CD4-positive, alpha-beta memory T cell (primary cell): ENCODE measurements around the gene CACNA1G. TPM values are rescaled to one million over a fixed set of nuclear protein-coding genes. Genes with fewer than 3 reads are reported as not detected.
A peak's percentile ranks its signal among the peaks of the same experiment; 100 is the strongest.

Source experiments
- CTCF ChIA-PET: fragments of 350-600 bp; sonication (Branson Sonifier 250); formaldehyde crosslinking; loops from one replicate; lab custom pipeline; 2021; ENCODE audit warnings: inconsistent platforms; ENCODE audit not compliant: partially characterized antibody; lab: Charles Lee
- POLR2A ChIA-PET: fragments of 350-600 bp; sonication (Branson Sonifier 250); formaldehyde crosslinking; loops from one replicate; lab custom pipeline; 2021; ENCODE audit not compliant: partially characterized antibody; lab: Charles Lee
- DNase-seq, 5 donors: peaks; one replicate each; pipeline versions ENCODE4 v3.0.0 to v3.0.0-alpha.2; 2020 to 2022; ENCODE audit warnings: mixed read lengths in 1 of 5
- H3K27ac ChIP-seq: one replicate; pipeline ENCODE4 v1.7.0; 2013; ENCODE audit warnings: low read depth, low read length
- H3K27me3 ChIP-seq: 2 replicates; pipeline ENCODE4 v1.7.0; 2013; ENCODE audit warnings: mild to moderate bottlenecking, low read length, moderate library complexity; ENCODE audit not compliant: insufficient read depth
- H3K36me3 ChIP-seq: 2 replicates; pipeline ENCODE4 v1.7.0; 2013; ENCODE audit warnings: mild to moderate bottlenecking, low read length, moderate library complexity; ENCODE audit not compliant: insufficient read depth
- H3K4me1 ChIP-seq: 2 replicates; pipeline ENCODE4 v1.7.0; 2013; ENCODE audit warnings: mild to moderate bottlenecking, low read length, moderate library complexity; ENCODE audit not compliant: insufficient read depth
- H3K4me3 ChIP-seq, 2 donors: one replicate each; pipeline ENCODE4 v1.7.0; 2013; ENCODE audit warnings: low read length in 2 of 2, mild to moderate bottlenecking in 1 of 2
- H3K9me3 ChIP-seq, 2 donors: one replicate each; pipeline ENCODE4 v1.7.0; 2013; ENCODE audit warnings: low read length in 2 of 2, control low read depth in 1 of 2; ENCODE audit not compliant: control insufficient read depth in 1 of 2
- H3K27ac Mint-ChIP-seq, 7 donors: one replicate each; pipeline ENCODE4 v1.8.0; 2020 to 2021; ENCODE audit warnings: mixed read lengths in 7 of 7, mild to moderate bottlenecking in 6 of 7, inconsistent platforms in 3 of 7, moderate library complexity in 3 of 7
- H3K27me3 Mint-ChIP-seq, 2 donors: one replicate each; pipeline ENCODE4 v1.8.0; 2020 to 2021; ENCODE audit warnings: mixed read lengths in 2 of 2
- H3K36me3 Mint-ChIP-seq, 2 donors: one replicate each; pipeline ENCODE4 v1.8.0; 2020 to 2021; ENCODE audit warnings: mixed read lengths in 2 of 2, inconsistent platforms in 1 of 2, mild to moderate bottlenecking in 1 of 2
- H3K4me1 Mint-ChIP-seq, 4 donors: one replicate each; pipeline ENCODE4 v1.8.0; 2020 to 2021; ENCODE audit warnings: mixed read lengths in 4 of 4, mild to moderate bottlenecking in 1 of 4
- H3K4me3 Mint-ChIP-seq, 8 donors: one replicate each; pipeline ENCODE4 v1.8.0; 2020 to 2021; ENCODE audit warnings: mixed read lengths in 8 of 8, mild to moderate bottlenecking in 7 of 8, moderate library complexity in 6 of 8, inconsistent platforms in 3 of 8
- H3K9me3 Mint-ChIP-seq, 8 donors: one replicate each; pipeline ENCODE4 v1.8.0; 2020 to 2021; ENCODE audit warnings: mixed read lengths in 8 of 8, mild to moderate bottlenecking in 5 of 8, inconsistent platforms in 3 of 8, moderate library complexity in 1 of 8
- intact Hi-C: fragments of 100-400 bp; cut with micrococcal nuclease; formaldehyde crosslinking; loops from one replicate; pipeline ENCODE4 v1.15.1; 2023
- polyA plus RNA-seq, 2 donors: library from polyadenylated mRNA; unstranded; fragments of 300-500 nt; fragmentation: Illumina TruSeq; gene quantifications; one replicate each; pipeline ENCODE4 v1.2.3, GENCODE V29; 2021
- total RNA-seq, 2 experiments: library from RNA; stranded (reverse); gene quantifications; one replicate each; pipeline ENCODE4 v1.2.3, GENCODE V29; 2021

The CACNA1G gene
- total and polyA plus RNA-seq, 4 experiments from 2014 or later, result not detected

DNA sequence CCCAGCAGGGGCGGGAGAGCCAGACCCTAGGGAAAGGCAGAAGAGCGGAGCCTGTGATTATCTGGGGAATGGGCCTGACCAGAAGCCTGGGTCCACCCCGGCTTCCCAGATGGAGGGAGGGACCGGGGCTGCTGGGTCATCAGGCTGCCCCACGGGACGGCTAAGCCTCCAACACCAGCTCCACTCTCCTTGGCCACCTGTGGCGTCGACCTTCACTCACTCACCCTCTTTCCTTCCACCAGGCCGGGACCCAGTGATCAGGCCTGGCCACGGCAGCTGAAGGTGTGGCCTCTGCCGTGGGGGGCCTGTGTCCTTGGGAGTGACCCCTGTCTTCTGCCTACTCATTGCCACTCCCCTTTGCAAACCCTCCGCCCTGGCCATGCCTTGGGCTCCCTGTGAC, 51.8 kb downstream of the CACNA1G start:
- Mint-ChIP-seq H3K9me3 (no peaks in the 10 kb centered on the region), H3K27ac (peak overlapping the region in 1 of 7 donors; percentile 62), H3K4me1 (peaks cover 4 to 12% (median 5%) of the 10 kb centered on the region in 4 donors), H3K36me3 (no peaks in the 10 kb centered on the region), H3K27me3 (peaks cover 4 to 5% of the 10 kb centered on the region in 2 donors), H3K4me3 (no peak overlapping the region)
- no peak for DNase-seq
- intact Hi-C loops, result no loop called here
- POLR2A ChIA-PET, result no interaction called here
- H3K27ac ChIP-seq, result no peak overlapping the region
- H3K4me1 ChIP-seq, result no peaks in the 10 kb centered on the region
- CTCF ChIA-PET, result no interaction called here
- no peak overlapping the region for H3K4me3 ChIP-seq
- H3K36me3 ChIP-seq, result no peaks in the 10 kb centered on the region
- no peaks in the 10 kb centered on the region for H3K27me3 ChIP-seq
- H3K9me3 ChIP-seq, result no peaks in the 10 kb centered on the region

DNA sequence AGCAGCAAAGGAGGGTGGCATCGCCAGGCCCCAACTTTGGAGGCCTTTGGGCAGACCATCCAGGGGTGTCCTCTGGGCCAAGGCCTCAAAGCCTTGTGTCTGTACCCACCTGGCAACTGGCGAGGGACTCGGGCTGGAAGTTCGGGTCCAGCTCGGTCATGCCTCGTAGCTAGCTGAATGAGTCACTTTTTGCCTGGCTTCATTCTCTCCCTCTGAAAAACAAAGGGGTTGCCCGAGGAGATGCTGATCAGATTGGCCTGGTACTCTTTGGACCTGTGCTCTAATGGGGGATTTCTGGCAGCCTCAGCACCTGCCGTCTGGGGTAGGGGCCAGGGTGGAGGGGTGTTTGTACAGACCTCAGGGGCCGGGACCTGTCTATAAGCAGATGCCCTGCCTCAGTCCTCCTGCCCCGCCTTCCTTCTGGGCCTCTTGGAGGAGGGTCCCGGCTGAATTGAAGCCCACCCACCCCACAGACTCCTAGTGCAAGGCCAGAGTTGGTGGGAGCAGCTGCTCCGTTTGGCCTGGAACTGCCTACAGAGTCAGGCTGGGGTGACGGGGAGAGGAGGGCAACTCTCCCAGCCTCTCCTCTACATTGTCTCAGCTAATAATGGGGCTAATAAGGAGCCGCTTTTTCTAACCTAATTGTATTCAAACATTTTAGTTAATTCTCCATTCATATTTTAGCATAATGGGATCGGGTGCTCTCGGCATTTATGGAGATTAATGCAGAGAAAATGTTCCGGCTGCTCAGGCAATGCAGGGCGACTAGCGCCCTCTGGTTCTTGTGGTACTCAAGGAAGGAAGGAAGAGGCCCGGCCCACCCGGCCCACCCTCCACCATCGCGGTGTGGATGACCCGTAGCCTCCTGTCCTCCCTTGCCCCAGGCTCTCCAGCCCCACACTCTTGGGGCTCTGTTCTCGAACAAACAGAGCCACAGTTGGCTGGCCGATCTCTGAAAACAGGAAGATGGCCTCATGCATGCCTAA, 52.8 kb downstream of the CACNA1G start:
- CTCF ChIA-PET, result no interaction called here

DNA sequence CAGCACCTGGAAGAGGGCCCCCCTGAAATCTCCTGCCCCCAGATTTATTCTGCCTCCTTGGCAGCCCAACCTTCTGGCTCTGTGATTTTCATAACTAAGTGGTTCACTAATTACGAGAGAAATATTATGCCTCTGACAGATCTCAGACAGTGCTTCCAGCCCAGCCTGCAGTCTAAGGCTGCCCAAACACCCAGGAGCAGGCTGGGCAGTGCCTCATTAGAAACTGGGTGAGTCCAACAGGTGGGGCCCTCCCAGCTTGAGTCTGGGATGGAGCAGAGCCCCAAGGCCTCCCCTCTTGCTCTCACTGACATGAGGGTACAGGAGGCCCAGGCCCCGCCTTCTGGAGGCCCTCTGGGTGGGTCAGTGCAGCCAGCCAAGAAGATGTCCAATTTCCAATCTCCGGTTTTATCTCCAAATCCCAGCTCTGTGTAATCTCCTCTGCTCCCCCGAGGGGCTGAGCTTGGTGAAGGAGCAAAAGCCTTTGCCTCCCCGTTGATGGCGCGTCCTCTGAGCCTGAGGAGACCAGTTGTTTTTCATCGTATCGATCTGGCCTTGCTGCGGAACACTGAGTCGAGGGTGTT, 54.0 kb downstream of the CACNA1G start:
- ChIA-PET POLR2A (no interaction called here), CTCF (no interaction called here)
- peak overlapping the region in 4 of 8 donors; percentile 7 to 57 (median 28) for H3K4me3 Mint-ChIP-seq
- H3K4me1 ChIP-seq, result no peaks in the 10 kb centered on the region
- H3K4me3 ChIP-seq, result no peak overlapping the region
- no peaks in the 10 kb centered on the region for H3K9me3 ChIP-seq
- peaks cover 4 to 12% (median 5%) of the 10 kb centered on the region in 4 donors for H3K4me1 Mint-ChIP-seq
- no peak for DNase-seq
- H3K9me3 Mint-ChIP-seq, result no peaks in the 10 kb centered on the region
- intact Hi-C loops, result no loop called here
- no peaks in the 10 kb centered on the region for H3K36me3 ChIP-seq
- H3K27me3 Mint-ChIP-seq, result peaks cover 3 to 5% of the 10 kb centered on the region in 2 donors
- H3K27ac ChIP-seq, result no peak overlapping the region
- no peaks in the 10 kb centered on the region for H3K36me3 Mint-ChIP-seq
- peak overlapping the region in 2 of 7 donors; percentile 9 to 85 for H3K27ac Mint-ChIP-seq
- no peaks in the 10 kb centered on the region for H3K27me3 ChIP-seq

More for the DNA sequence above, 52.8 kb downstream of the CACNA1G start:
- H3K9me3 Mint-ChIP-seq, result no peaks in the 10 kb centered on the region
- no peaks in the 10 kb centered on the region for H3K36me3 Mint-ChIP-seq
- Histone ChIP-seq H3K27ac (no peak overlapping the region), H3K4me1 (no peaks in the 10 kb centered on the region), H3K27me3 (no peaks in the 10 kb centered on the region), H3K4me3 (no peak overlapping the region), H3K36me3 (no peaks in the 10 kb centered on the region), H3K9me3 (no peaks in the 10 kb centered on the region)
- POLR2A ChIA-PET, result no interaction called here
- H3K4me3 Mint-ChIP-seq, result no peak overlapping the region
- peaks cover 4 to 12% (median 5%) of the 10 kb centered on the region in 4 donors for H3K4me1 Mint-ChIP-seq
- DNase-seq, result no peak
- peaks cover 1 to 5% of the 10 kb centered on the region in 2 donors for H3K27me3 Mint-ChIP-seq
- intact Hi-C loops, result no loop called here
- no peak overlapping the region for H3K27ac Mint-ChIP-seq

DNA sequence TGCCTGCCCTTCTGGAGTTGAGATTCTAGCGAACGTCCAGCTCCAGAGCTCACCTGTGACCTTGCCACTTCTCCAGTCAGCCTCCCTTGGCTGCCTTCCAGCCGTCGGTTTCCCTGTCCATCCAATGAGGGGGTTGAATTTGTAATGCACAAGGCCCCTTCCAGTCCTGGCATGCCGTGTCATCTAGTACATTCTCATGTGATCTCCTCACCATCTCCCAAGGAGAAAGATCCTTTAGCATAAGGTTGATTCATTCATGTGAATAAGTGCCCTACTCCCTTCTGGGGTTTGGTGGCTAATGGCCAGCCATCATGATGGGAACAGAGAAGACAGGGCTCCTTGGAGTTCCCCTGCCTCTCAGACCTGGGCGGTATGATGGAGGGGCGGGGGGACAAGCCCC, 55.3 kb downstream of the CACNA1G start:
- no peaks in the 10 kb centered on the region for H3K9me3 Mint-ChIP-seq
- Histone ChIP-seq H3K9me3 (no peaks in the 10 kb centered on the region), H3K36me3 (no peaks in the 10 kb centered on the region), H3K4me1 (no peaks in the 10 kb centered on the region), H3K4me3 (no peak overlapping the region), H3K27me3 (no peaks in the 10 kb centered on the region), H3K27ac (no peak overlapping the region)
- peaks cover 3 to 8% of the 10 kb centered on the region in 2 donors for H3K27me3 Mint-ChIP-seq
- peaks cover 4 to 12% (median 5%) of the 10 kb centered on the region in 4 donors for H3K4me1 Mint-ChIP-seq
- CTCF ChIA-PET, result no interaction called here
- H3K36me3 Mint-ChIP-seq, result no peaks in the 10 kb centered on the region
- no peak overlapping the region for H3K4me3 Mint-ChIP-seq
- intact Hi-C loops, result no loop called here
- no peak overlapping the region for H3K27ac Mint-ChIP-seq
- POLR2A ChIA-PET, result no interaction called here
- DNase-seq, result no peak

DNA sequence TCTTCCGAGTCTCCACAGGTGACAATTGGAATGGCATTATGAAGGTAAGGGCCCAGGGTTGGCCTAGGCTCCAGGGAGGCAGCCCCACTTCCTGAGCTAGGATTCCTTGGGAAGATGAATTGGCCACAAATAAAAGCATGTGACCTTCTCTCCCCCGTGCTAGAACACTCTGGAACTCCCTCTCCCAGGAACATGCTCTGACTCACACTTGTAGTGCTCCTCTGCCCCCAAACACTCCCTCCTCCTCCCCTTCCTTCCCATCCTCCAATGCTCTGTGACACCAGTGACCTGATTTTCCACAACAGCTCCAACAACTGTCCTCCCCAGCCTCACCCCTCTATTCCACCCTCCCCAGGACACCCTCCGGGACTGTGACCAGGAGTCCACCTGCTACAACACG, 57.8 kb downstream of the CACNA1G start:
- Histone ChIP-seq H3K4me3 (no peak overlapping the region), H3K27me3 (no peaks in the 10 kb centered on the region), H3K9me3 (no peaks in the 10 kb centered on the region), H3K36me3 (no peaks in the 10 kb centered on the region), H3K4me1 (no peaks in the 10 kb centered on the region), H3K27ac (no peak overlapping the region)
- no peak for DNase-seq
- Mint-ChIP-seq H3K4me3 (no peak overlapping the region), H3K4me1 (peaks cover 4 to 12% (median 5%) of the 10 kb centered on the region in 4 donors), H3K27ac (no peak overlapping the region), H3K36me3 (no peaks in the 10 kb centered on the region), H3K9me3 (no peaks in the 10 kb centered on the region), H3K27me3 (peaks cover 4 to 10% of the 10 kb centered on the region in 2 donors)
- ChIA-PET POLR2A (no interaction called here), CTCF (interaction anchor here (2.9 kb wide), 1 partner anchor 9 kb away, joined by 10 read pairs; no protein-coding TSS in a partner anchor)
- intact Hi-C loops, result no loop called here

DNA sequence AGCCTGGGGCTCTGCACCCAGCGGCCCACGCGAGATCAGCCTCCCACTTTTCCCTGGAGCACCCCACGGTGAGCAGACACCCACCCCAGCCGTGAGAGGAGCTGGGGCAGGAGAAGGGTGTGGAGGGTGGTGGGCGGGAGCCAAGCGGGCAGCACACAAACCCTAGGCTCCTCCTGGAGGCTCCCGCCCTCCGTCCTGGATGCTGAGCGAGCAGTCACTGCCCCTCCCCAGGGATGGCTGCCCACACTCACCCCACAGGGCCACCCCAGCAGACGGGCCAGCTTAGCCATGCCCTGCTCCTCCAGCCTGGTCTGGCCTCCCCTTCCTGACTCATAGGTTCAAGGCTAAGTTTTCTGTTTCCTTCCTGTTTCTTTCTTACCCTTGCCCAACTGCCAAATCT, 58.4 kb downstream of the CACNA1G start:
- Histone ChIP-seq H3K4me1 (no peaks in the 10 kb centered on the region), H3K4me3 (no peak overlapping the region), H3K27ac (no peak overlapping the region), H3K9me3 (no peaks in the 10 kb centered on the region), H3K36me3 (no peaks in the 10 kb centered on the region), H3K27me3 (no peaks in the 10 kb centered on the region)
- Mint-ChIP-seq H3K4me1 (peaks cover 3 to 6% (median 5%) of the 10 kb centered on the region in 4 donors), H3K9me3 (no peaks in the 10 kb centered on the region), H3K27ac (no peak overlapping the region), H3K4me3 (no peak overlapping the region), H3K27me3 (peaks cover 6 to 10% of the 10 kb centered on the region in 2 donors), H3K36me3 (no peaks in the 10 kb centered on the region)
- DNase-seq, result no peak
- ChIA-PET CTCF (interaction anchor here (1.7 to 2.9 kb wide), 2 partner anchors 9 to 12 kb away, joined by 6 to 10 read pairs; no protein-coding TSS in a partner anchor), POLR2A (no interaction called here)
- intact Hi-C loops, result no loop called here

DNA sequence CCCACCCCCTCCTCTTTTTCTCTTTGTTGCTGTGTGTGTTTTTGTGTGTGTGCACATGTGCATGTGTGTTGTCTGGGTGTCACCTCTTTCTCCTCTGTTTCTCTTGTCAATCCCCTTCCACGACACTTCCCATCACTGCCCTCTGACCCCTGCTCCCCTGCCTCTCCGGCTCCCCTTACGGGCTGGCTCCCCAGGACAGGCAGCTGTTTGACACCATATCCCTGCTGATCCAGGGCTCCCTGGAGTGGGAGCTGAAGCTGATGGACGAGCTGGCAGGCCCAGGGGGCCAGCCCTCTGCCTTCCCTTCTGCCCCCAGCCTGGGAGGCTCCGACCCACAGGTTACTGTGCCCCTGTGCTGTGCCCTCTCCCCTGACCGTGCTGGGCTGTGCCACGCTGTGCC, 59.0 kb downstream of the CACNA1G start:
- H3K9me3 Mint-ChIP-seq, result no peaks in the 10 kb centered on the region
- peaks cover 0 to under 1% (median under 1%) of the 10 kb centered on the region in 4 donors for H3K4me1 Mint-ChIP-seq
- Histone ChIP-seq H3K27ac (no peak overlapping the region), H3K9me3 (no peaks in the 10 kb centered on the region), H3K4me3 (no peak overlapping the region), H3K36me3 (no peaks in the 10 kb centered on the region), H3K27me3 (no peaks in the 10 kb centered on the region), H3K4me1 (no peaks in the 10 kb centered on the region)
- intact Hi-C loops, result no loop called here
- no peak overlapping the region for H3K4me3 Mint-ChIP-seq
- POLR2A ChIA-PET, result no interaction called here
- peaks cover 6 to 8% of the 10 kb centered on the region in 2 donors for H3K27me3 Mint-ChIP-seq
- no peaks in the 10 kb centered on the region for H3K36me3 Mint-ChIP-seq
- no peak for DNase-seq
- no peak overlapping the region for H3K27ac Mint-ChIP-seq
- CTCF ChIA-PET, result interaction anchor here (1.7 to 2.9 kb wide), 2 partner anchors 8 to 11 kb away, joined by 6 to 10 read pairs; no protein-coding TSS in a partner anchor
